HepG2 (cell line): ENCODE measurements around the gene EPDR1. TPM values are rescaled to one million over a fixed set of nuclear protein-coding genes. Genes with fewer than 3 reads are reported as not detected.

Experiments
- AGO1 ChIP-seq: fragments of 200-400 bp; formaldehyde crosslinking; IDR thresholded peaks from 2 replicates; pipeline ENCODE4 v1.6.1; 2017; ENCODE audit warnings: mild to moderate bottlenecking, low read depth, low read length, moderate library complexity; ENCODE audit not compliant: poor library complexity, severe bottlenecking
- ELF1 ChIP-seq: sonication (generic); formaldehyde crosslinking; IDR thresholded peaks from 2 replicates; pipeline ENCODE4 v1.4.0; 2020; ENCODE audit warnings: missing genetic modification reagents
- FOSL1 ChIP-seq: sonication (generic); formaldehyde crosslinking; IDR thresholded peaks from 2 replicates; pipeline ENCODE4 v1.9.0; 2021; ENCODE audit warnings: missing genetic modification reagents, borderline replicate concordance
- FOXK1 ChIP-seq: sonication (generic); formaldehyde crosslinking; IDR thresholded peaks from 2 replicates; pipeline ENCODE4 v1.4.0; 2020; ENCODE audit warnings: low read depth, missing genetic modification reagents, borderline replicate concordance
- HHEX ChIP-seq: IDR thresholded peaks from 2 replicates; pipeline ENCODE4 v1.6.1; 2016; ENCODE audit warnings: control low read depth
- KDM3A ChIP-seq: IDR thresholded peaks from 2 replicates; pipeline ENCODE4 v1.6.1; 2018; ENCODE audit warnings: low read depth, missing compliant biosample characterization
- MAFK ChIP-seq, 2 experiments: IDR thresholded peaks in 1 of 2; conservative IDR thresholded peaks in 1 of 2; 2 replicates each; pipeline ENCODE4 v1.6.1; 2011; ENCODE audit warnings: improper control_type of control experiment in 2 of 2, low read length in 2 of 2
- PAWR ChIP-seq: sonication (generic); formaldehyde crosslinking; IDR thresholded peaks from 2 replicates; pipeline ENCODE4 v1.4.0; 2020; ENCODE audit warnings: missing genetic modification reagents, mild to moderate bottlenecking, borderline replicate concordance
- RARG ChIP-seq: sonication (generic); formaldehyde crosslinking; IDR thresholded peaks from 2 replicates; pipeline ENCODE4 v1.4.0; 2020; ENCODE audit warnings: low read depth, mild to moderate bottlenecking, missing genetic modification reagents
- REXO4 ChIP-seq: sonication (generic); formaldehyde crosslinking; IDR thresholded peaks from 2 replicates; pipeline ENCODE4 v1.8.0; 2022; ENCODE audit warnings: missing genetic modification reagents, mild to moderate bottlenecking, borderline replicate concordance
- RXRA ChIP-seq: sonication (generic); formaldehyde crosslinking; IDR thresholded peaks from 2 replicates; pipeline ENCODE4 v1.5.1; 2020; ENCODE audit warnings: missing genetic modification reagents
- SALL1 ChIP-seq: sonication (generic); formaldehyde crosslinking; IDR thresholded peaks from 2 replicates; pipeline ENCODE4 v1.8.0; 2022; ENCODE audit warnings: mild to moderate bottlenecking, missing genetic modification reagents
- SALL2 ChIP-seq: sonication (generic); formaldehyde crosslinking; IDR thresholded peaks from 2 replicates; pipeline ENCODE4 v1.8.1; 2023; ENCODE audit warnings: mild to moderate bottlenecking, missing genetic modification reagents, inconsistent platforms
- TARDBP ChIP-seq: sonication (generic); formaldehyde crosslinking; IDR thresholded peaks from 2 replicates; pipeline ENCODE4 v1.8.0; 2022; ENCODE audit warnings: mild to moderate bottlenecking, missing genetic modification reagents
- TCF7 ChIP-seq: sonication (generic); IDR thresholded peaks from 2 replicates; pipeline ENCODE4 v1.6.1; 2016; ENCODE audit warnings: antibody characterized with exemption, low read depth
- ZFP41 ChIP-seq: sonication (generic); formaldehyde crosslinking; IDR thresholded peaks from 2 replicates; pipeline ENCODE4 v1.4.0; 2020; ENCODE audit warnings: mild to moderate bottlenecking, missing genetic modification reagents, borderline replicate concordance
- ZNF343 ChIP-seq: sonication (generic); formaldehyde crosslinking; IDR thresholded peaks from 2 replicates; pipeline ENCODE4 v1.4.0; 2020; ENCODE audit warnings: mild to moderate bottlenecking, missing genetic modification reagents
- ZNF598 ChIP-seq: sonication (generic); formaldehyde crosslinking; IDR thresholded peaks from 2 replicates; pipeline ENCODE4 v1.5.1; 2020; ENCODE audit warnings: mild to moderate bottlenecking, missing genetic modification reagents, borderline replicate concordance
- ZNF749 ChIP-seq: sonication (generic); formaldehyde crosslinking; IDR thresholded peaks from 2 replicates; pipeline ENCODE4 v1.8.0; 2022; ENCODE audit warnings: mild to moderate bottlenecking, missing genetic modification reagents, moderate library complexity, borderline replicate concordance
- polyA plus RNA-seq, 8 experiments: library from polyadenylated mRNA; depleted of rRNA in 3 of 8; stranded (reverse) in 7 of 8; unstranded in 1 of 8; fragments of >200 nt; fragmentation: Illumina TruSeq in 4 of 8; extraction: Trizol in 4 of 8; gene quantifications; 2 replicates each; pipeline versions ENCODE4 v1.2.1 to v1.2.3, GENCODE V29; 2011 to 2016; ENCODE audit warnings: low read depth in 4 of 8, missing spikeins in 1 of 8, mixed read lengths in 1 of 8; ENCODE audit not compliant: insufficient read depth in 1 of 8
- total RNA-seq, 5 experiments: library from RNA; depleted of rRNA; stranded (reverse); fragments of >200 nt; fragmentation: Illumina TruSeq; extraction: Trizol; gene quantifications; 2 replicates each; pipeline ENCODE4 v1.2.3, GENCODE V29; 2016; ENCODE audit warnings: low read depth in 1 of 5
- TF ChIP-seq, protein P1 (sequence below): sonication (generic); formaldehyde crosslinking; IDR thresholded peaks from 2 replicates; pipeline ENCODE4 v1.4.0; 2020; ENCODE audit warnings: missing genetic modification reagents
- TF ChIP-seq, protein P2 (sequence below): sonication (generic); formaldehyde crosslinking; IDR thresholded peaks from 2 replicates; pipeline ENCODE4 v1.5.1; 2020; ENCODE audit warnings: mild to moderate bottlenecking, missing genetic modification reagents, borderline replicate concordance

Gene EPDR1
- total and polyA plus RNA-seq, 2 of the 13 experiments (the other 11 are each of a cell fraction or from before 2014, with no cell fraction given) = 38.3 to 50.2 TPM

DNA sequence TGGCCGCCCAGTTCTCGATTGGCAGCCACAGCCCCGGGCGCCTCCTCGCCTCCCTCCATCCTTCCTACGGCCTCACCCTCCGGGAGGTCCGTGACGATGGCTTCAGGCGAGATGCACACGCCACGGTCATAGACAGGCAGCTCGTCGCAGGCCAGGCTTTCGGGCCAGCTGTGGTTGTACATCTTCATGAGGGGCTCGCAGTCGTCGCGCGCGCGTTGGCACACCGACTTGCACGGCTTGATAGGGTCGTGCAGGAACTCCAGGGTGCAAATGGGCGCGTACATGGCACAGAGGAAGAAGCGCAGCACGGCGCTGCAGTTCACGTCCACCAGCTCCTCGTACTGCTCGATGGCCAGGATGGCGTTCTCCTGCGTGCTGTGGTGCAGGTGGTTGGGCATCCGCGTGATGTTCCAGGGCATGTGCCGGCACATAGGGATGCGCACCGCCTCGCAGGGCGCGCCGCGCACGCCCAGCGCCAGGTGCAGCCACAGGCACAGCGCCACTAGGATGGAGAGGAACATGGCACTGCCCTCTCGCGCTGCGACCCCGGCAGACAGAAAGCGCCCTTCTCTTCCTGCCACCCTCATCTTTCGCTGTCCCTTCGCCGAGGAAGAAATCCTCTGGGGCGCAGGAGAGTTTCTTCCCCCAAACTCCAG is 4.3 kb upstream of the EPDR1 start (continued):
- TF ChIP-seq ZNF343 (CRISPR knock-in tag) (no peak), HHEX (no peak), RARG (CRISPR knock-in tag) (no peak), TARDBP (CRISPR knock-in tag) (no peak), AGO1 (no peak), TCF7 (no peak), MAFK (conservative IDR thresholded peaks at IDR 0.05 in 1 of 2, IDR thresholded peaks at IDR 0.05 in 1 of 2; ENCODE audit: low read length in 2 of 2) (no peak), FOXK1 (CRISPR knock-in tag) (no peak), RXRA (CRISPR knock-in tag) (peak; percentile 42; the same call in 1 of the 2 replicates), ZFP41 (0 out of 2 replicates have a peak, but pooled peaks have one; percentile 39), REXO4 (no peak), KDM3A (CRISPR knock-in tag) (no peak), PAWR (no peak), ZNF598 (CRISPR knock-in tag) (peak; percentile 69; the same call in 1 of the 2 replicates), SALL1 (CRISPR knock-in tag) (peak; percentile 10; the same call in 1 of the 2 replicates), FOSL1 (CRISPR knock-in tag) (no peak), SALL2 (CRISPR knock-in tag) (no peak), ZNF749 (peak; percentile 64; the same call in 1 of the 2 replicates), ELF1 (CRISPR knock-in tag) (no peak)
- TF ChIP-seq, protein P1, sequence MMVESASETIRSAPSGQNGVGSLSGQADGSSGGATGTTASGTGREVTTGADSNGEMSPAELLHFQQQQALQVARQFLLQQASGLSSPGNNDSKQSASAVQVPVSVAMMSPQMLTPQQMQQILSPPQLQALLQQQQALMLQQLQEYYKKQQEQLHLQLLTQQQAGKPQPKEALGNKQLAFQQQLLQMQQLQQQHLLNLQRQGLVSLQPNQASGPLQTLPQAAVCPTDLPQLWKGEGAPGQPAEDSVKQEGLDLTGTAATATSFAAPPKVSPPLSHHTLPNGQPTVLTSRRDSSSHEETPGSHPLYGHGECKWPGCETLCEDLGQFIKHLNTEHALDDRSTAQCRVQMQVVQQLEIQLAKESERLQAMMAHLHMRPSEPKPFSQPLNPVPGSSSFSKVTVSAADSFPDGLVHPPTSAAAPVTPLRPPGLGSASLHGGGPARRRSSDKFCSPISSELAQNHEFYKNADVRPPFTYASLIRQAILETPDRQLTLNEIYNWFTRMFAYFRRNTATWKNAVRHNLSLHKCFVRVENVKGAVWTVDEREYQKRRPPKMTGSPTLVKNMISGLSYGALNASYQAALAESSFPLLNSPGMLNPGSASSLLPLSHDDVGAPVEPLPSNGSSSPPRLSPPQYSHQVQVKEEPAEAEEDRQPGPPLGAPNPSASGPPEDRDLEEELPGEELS (CRISPR knock-in tag) = 0 out of 2 replicates have a peak, but pooled peaks have one; percentile 0
- TF ChIP-seq, protein P2, sequence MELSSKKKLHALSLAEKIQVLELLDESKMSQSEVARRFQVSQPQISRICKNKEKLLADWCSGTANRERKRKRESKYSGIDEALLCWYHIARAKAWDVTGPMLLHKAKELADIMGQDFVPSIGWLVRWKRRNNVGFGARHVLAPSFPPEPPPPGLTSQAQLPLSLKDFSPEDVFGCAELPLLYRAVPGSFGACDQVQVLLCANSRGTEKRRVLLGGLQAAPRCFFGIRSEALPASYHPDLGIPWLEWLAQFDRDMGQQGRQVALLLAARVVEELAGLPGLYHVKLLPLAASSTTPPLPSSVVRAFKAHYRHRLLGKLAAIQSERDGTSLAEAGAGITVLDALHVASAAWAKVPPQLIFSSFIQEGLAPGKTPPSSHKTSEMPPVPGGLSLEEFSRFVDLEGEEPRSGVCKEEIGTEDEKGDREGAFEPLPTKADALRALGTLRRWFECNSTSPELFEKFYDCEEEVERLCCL (CRISPR knock-in tag) = no peak
